ENCODE data around the gene TP73. TPM values are rescaled to one million over a fixed set of nuclear protein-coding genes. Genes with fewer than 3 reads are reported as not detected.

TP73 gene
- total RNA-seq, 2 donors from 2014 or later, result not detected

GRCh38 chr1:3604997-3605823, 47.1 kb upstream of the TP73 start:
- ATAC-seq (ENCODE audit: insufficient number of reproducible peaks, low FRiP score, low read depth) (no peak), DNase-seq (ENCODE audit: low spot score) (no peak)
- no peak overlapping the region for H3K4me3 ChIP-seq
- H3K36me3 ChIP-seq, result no peaks in the 10 kb centered on the region
- peaks cover 0 to 2% of the 10 kb centered on the region in 2 donors for H3K4me1 ChIP-seq (ENCODE audit: control insufficient read depth in 1 of 2, low read depth in 2 of 2)
- no peak overlapping the region for H3K27ac ChIP-seq
- no peaks in the 10 kb centered on the region for H3K9me3 ChIP-seq
- no peaks in the 10 kb centered on the region for H3K27me3 ChIP-seq (replicated peaks; ENCODE audit: insufficient read depth)
- TF ChIP-seq CTCF (IDR thresholded peaks at IDR 0.05), result no peak

DNA sequence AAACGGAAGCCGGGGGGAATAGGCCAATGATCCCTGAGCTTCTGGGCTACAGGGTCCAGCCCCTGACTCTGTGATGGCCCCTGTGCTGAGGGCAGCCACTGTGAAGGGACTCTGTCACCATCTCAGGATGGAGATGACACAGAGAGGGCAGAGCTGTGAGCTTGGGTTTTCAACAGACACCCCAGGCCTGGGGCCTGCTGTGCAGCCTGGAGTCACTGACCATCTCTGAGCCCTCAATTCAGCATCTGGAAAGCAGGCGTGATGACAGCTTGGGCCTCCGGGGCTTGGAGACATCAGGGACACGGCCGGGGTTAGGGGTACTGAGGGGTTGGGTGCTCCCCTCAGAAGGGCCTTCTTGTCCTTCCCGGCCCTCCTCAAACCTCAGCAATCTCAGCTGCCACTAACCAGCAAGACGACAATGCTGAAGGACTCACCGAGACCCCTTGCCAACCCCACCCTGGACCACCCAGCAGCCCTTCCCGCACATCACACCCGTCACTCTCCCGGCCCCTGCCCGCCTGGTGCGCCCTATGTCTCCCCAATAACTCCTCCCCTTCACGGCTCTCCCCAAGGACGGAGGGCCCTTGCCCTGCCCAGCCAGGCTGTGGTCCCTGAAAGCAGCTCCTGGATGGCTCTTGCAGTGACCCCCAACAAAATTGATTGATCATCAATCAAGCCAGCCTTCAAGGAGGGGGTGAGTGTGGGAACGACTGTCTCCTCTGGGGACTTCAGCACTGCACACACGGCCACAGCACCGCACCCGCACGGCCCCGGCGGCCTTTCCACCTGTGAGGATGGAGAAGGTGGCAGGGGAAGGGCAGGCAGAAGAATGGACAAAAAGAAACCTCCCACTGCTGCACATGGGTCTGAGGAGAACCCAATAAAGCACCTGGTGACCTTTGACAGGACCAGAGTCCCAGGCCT, 45.3 kb upstream of the TP73 start:
- Histone ChIP-seq H3K4me1 (ENCODE audit: control insufficient read depth in 1 of 2, low read depth in 2 of 2) (peaks cover 12 to 13% of the 10 kb centered on the region in 2 donors), H3K27me3 (replicated peaks; ENCODE audit: insufficient read depth) (no peaks in the 10 kb centered on the region), H3K9me3 (no peaks in the 10 kb centered on the region), H3K36me3 (no peaks in the 10 kb centered on the region), H3K4me3 (no peak overlapping the region), H3K27ac (no peak overlapping the region)
- DNase-seq (ENCODE audit: low spot score) (no peak), ATAC-seq (ENCODE audit: insufficient number of reproducible peaks, low FRiP score, low read depth) (no peak)
- no peak for TF ChIP-seq CTCF (IDR thresholded peaks at IDR 0.05)

GRCh38 chr1:3607703-3608065, 44.6 kb upstream of the TP73 start:
- TF ChIP-seq CTCF (IDR thresholded peaks at IDR 0.05), result no peak
- H3K4me3 ChIP-seq, result no peak overlapping the region
- peaks cover 12 to 13% of the 10 kb centered on the region in 2 donors for H3K4me1 ChIP-seq (ENCODE audit: control insufficient read depth in 1 of 2, low read depth in 2 of 2)
- no peaks in the 10 kb centered on the region for H3K36me3 ChIP-seq
- no peak for ATAC-seq (ENCODE audit: insufficient number of reproducible peaks, low FRiP score, low read depth)
- no peak overlapping the region for H3K27ac ChIP-seq
- DNase-seq (ENCODE audit: low spot score), result no peak
- H3K9me3 ChIP-seq, result no peaks in the 10 kb centered on the region
- no peaks in the 10 kb centered on the region for H3K27me3 ChIP-seq (replicated peaks; ENCODE audit: insufficient read depth)

DNA sequence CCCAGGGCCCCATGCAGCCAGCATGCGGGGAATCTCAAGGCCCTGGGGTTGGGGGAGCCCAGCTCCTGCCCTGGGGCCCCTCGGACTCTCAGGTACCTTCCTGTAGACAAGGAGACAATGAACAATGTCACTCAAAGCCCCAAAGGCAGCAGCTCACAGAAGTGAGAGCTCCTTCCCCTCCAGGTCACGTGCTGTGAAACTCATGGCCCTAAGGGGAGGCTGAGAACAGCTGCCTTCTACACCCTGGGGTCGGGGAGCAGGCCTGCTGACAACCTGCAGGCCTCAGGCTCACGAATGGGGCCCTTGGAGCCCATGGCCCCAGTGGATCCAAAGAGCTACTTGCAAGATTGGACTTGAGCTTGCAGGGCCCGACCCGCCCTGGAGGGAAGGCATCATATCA, 44.2 kb upstream of the TP73 start:
- no peaks in the 10 kb centered on the region for H3K36me3 ChIP-seq
- no peak for DNase-seq (ENCODE audit: low spot score)
- peaks cover 12 to 13% of the 10 kb centered on the region in 2 donors for H3K4me1 ChIP-seq (ENCODE audit: control insufficient read depth in 1 of 2, low read depth in 2 of 2)
- H3K9me3 ChIP-seq, result no peaks in the 10 kb centered on the region
- no peak overlapping the region for H3K27ac ChIP-seq
- no peak for ATAC-seq (ENCODE audit: insufficient number of reproducible peaks, low FRiP score, low read depth)
- H3K27me3 ChIP-seq (replicated peaks; ENCODE audit: insufficient read depth), result no peaks in the 10 kb centered on the region
- no peak overlapping the region for H3K4me3 ChIP-seq
- no peak for TF ChIP-seq CTCF (IDR thresholded peaks at IDR 0.05)

Measured in thoracic aorta (tissue), 2 donors.